Measurements from ENCODE around the gene DPP8.
"Not testable (repeated sequence)": the region's sequence is repeated elsewhere in the genome, so short reads cannot be mapped to it uniquely, and the experiment has no call there.

Gene DPP8

GRCh38 chr15:65400760-65401610 lies 116.5 kb downstream of the DPP8 start:
- no peak for TF ChIP-seq Cebpa-rat (IDR thresholded peaks at IDR 0.05)
- Histone ChIP-seq H3K9ac (peak overlapping the region in 4 of 11 experiments; percentile 21 to 42 (median 33); a peak in 2 of 22 replicates), H3K27me3 (peaks cover 6 to 14% (median 13%) of the 10 kb centered on the region in 11 experiments; a peak in 18 of 22 replicates), H3K4me1 (peaks cover 8 to 22% (median 15%) of the 10 kb centered on the region in 10 experiments; a peak in 19 of 20 replicates), H4K20me1 (no peaks in the 10 kb centered on the region), H3K36me3 (no peaks in the 10 kb centered on the region), H3K4me2 (peak overlapping the region in 9 of 11 experiments; percentile 4 to 65 (median 38); a peak in 13 of 22 replicates), H3K9me3 (replicated peaks in 1 of 11) (no peaks in the 10 kb centered on the region), H3K27ac (peak overlapping the region in 4 of 11 experiments; percentile 11 to 45 (median 42); a peak in 4 of 22 replicates), H3K4me3 (no peak overlapping the region)

DNA sequence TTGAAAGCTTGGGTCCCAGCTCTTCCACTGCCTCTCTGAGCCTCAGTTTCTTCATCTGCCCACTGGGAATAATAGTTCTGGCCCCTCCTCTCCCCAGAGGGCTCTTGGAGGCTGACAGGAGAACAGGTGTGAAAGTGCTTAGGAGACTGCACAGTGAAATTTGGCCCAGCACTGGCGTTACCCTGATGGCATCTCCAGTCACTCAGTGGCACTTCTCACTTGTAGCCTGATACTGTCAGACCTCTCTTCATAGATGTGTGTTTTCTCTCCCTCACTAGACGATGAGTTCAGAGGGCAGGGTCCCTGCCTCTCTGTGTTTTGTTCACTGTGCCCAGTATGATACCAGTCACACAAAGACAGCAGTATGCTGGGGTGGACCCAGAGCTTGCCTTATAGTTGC lies 117.5 kb downstream of the DPP8 start:
- H3K27me3 ChIP-seq: peaks cover 14 to 24% (median 22%) of the 10 kb centered on the region in 11 experiments; a peak in 21 of 22 replicates
- H3K9me3 ChIP-seq (replicated peaks in 1 of 11): no peaks in the 10 kb centered on the region
- H4K20me1 ChIP-seq: no peaks in the 10 kb centered on the region
- H3K4me2 ChIP-seq: no peak overlapping the region
- no peak for TF ChIP-seq Cebpa-rat (IDR thresholded peaks at IDR 0.05)
- H3K27ac ChIP-seq: no peak overlapping the region
- peaks cover 5 to 13% (median 8%) of the 10 kb centered on the region in 10 experiments; a peak in 18 of 20 replicates for H3K4me1 ChIP-seq
- no peak overlapping the region for H3K4me3 ChIP-seq
- no peaks in the 10 kb centered on the region for H3K36me3 ChIP-seq
- H3K9ac ChIP-seq: peak overlapping the region in 1 of 11 experiments; percentile 16; a peak in 1 of 22 replicates

DNA sequence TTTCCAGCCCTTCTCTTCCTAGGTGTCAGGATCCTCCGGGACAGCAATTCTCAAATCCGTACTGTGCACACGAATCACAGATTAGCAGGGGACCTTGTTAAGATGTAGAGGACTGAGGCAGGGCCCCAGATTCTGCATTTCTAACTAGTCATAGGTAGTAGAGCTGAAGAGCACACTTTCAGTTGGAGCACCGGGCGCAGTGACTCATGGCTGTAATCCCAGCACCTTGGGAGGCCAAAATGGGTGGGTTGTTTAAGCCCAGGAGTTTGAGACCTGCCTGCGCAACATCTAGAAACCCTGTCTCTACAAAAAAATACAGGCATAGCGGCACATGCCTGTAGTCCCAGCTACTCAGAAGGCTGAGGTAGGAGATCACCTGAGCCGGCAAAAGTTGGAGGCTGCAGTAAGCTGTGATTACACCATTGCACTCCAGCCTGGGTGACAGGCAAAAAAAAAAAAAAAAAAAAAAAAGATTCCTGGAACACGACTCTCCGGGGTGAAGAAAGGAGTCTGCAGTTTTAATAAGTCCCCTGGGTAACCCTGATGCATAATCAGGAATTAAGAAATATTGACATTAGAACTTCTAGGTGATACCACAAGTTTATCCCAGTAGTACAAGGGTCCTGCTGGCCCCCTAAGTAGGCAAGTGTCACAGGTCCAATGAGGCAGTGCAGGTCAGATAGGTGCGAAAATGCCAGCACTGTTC lies 118.3 kb downstream of the DPP8 start:
- H3K36me3 ChIP-seq: no peaks in the 10 kb centered on the region
- H3K4me3 ChIP-seq: no peak overlapping the region
- H3K9ac ChIP-seq: no peak overlapping the region
- no peaks in the 10 kb centered on the region for H3K9me3 ChIP-seq (replicated peaks in 1 of 11)
- peaks cover 14 to 31% (median 24%) of the 10 kb centered on the region in 11 experiments; a peak in 21 of 22 replicates for H3K27me3 ChIP-seq
- H3K4me2 ChIP-seq: no peak overlapping the region
- TF ChIP-seq Cebpa-rat (IDR thresholded peaks at IDR 0.05): no peak
- no peaks in the 10 kb centered on the region for H4K20me1 ChIP-seq
- no peak overlapping the region for H3K27ac ChIP-seq
- H3K4me1 ChIP-seq: peaks cover 5 to 11% (median 7%) of the 10 kb centered on the region in 10 experiments; a peak in 18 of 20 replicates

DNA sequence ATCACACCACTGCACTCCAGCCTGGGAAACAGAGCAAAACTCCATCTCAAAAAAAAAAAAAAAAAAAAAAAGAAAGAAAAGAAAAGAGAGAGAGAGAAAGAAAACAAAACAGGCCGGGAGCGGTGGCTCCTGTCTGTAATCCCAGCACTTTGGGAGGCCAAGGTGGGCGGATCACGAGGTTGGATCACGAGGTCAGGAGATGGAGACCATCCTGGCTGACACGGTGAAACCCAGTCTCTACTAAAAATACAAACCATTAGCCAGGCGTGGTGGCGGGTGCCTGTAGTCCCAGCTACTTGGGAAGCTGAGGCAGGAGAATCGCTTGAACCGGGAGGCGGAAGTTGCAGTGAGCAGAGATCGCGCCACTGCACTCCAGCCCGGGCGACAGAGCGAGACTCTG lies 119.0 kb downstream of the DPP8 start:
- not testable (repeated sequence) for H3K36me3 ChIP-seq; H4K20me1 ChIP-seq; H3K9ac ChIP-seq; H3K4me2 ChIP-seq; H3K4me3 ChIP-seq; H3K9me3 ChIP-seq (replicated peaks in 1 of 11); H3K27ac ChIP-seq
- Histone ChIP-seq H3K27me3 (peaks cover 14 to 31% (median 24%) of the 10 kb centered on the region in 11 experiments; a peak in 21 of 22 replicates), H3K4me1 (peaks cover 5 to 11% (median 7%) of the 10 kb centered on the region in 10 experiments; a peak in 18 of 20 replicates)

GRCh38 chr15:65396965-65397317 lies 120.5 kb downstream of the DPP8 start:
- H3K4me1 ChIP-seq: peaks cover 5 to 11% (median 7%) of the 10 kb centered on the region in 10 experiments; a peak in 18 of 20 replicates
- no peaks in the 10 kb centered on the region; a peak in 1 of 22 replicates for H4K20me1 ChIP-seq

DNA sequence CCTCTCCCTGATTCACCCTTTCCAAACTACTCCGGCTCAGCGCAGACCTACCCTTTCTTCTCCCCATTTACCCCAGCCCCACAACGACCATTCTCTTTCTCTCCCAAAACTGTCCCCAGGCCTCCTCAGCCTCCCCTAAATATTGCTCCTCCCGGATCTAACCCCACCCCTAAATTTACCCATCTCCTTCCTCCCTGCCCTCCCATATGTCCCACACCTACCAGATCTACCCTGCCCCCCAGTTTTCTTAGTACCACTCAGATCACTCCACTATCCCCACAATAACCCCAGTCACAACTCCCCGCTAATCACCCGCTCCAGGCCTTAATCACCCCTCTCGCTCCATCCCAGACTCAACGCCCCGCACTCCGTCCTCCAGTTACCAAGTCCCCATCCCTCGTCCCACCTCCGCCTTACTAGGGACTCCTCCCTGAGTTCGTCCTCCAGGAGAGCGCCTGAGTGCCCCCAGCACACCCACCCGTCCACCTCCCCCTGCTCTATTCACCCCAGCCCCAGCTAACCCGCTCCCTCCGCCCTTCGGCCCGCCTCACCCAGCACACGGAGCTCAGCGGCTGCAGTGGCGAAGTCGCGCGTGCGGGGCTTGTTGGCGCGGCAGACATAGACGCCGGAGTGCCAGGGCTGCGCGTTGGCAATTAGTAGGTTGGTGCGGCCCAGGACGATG lies 121.1 kb downstream of the DPP8 start:
- peaks cover 5 to 9% (median 6%) of the 10 kb centered on the region in 10 experiments; a peak in 18 of 20 replicates for H3K4me1 ChIP-seq
- no peaks in the 10 kb centered on the region; a peak in 1 of 22 replicates for H4K20me1 ChIP-seq
- no peak overlapping the region for H3K4me3 ChIP-seq
- H3K9me3 ChIP-seq (replicated peaks in 1 of 11): no peaks in the 10 kb centered on the region
- no peak overlapping the region for H3K4me2 ChIP-seq
- H3K36me3 ChIP-seq: no peaks in the 10 kb centered on the region
- H3K27ac ChIP-seq: no peak overlapping the region
- H3K27me3 ChIP-seq: peaks cover 14 to 31% (median 24%) of the 10 kb centered on the region in 11 experiments; a peak in 21 of 22 replicates
- no peak for TF ChIP-seq Cebpa-rat (IDR thresholded peaks at IDR 0.05)
- no peak overlapping the region for H3K9ac ChIP-seq

More at GRCh38 chr15:65396965-65397317, 120.5 kb downstream of the DPP8 start:
- TF ChIP-seq Cebpa-rat (IDR thresholded peaks at IDR 0.05): no peak
- H3K36me3 ChIP-seq: no peaks in the 10 kb centered on the region
- H3K27ac ChIP-seq: no peak overlapping the region
- H3K27me3 ChIP-seq: peaks cover 14 to 31% (median 24%) of the 10 kb centered on the region in 11 experiments; a peak in 21 of 22 replicates
- no peak overlapping the region for H3K4me2 ChIP-seq
- no peak overlapping the region for H3K4me3 ChIP-seq
- no peaks in the 10 kb centered on the region for H3K9me3 ChIP-seq (replicated peaks in 1 of 11)
- H3K9ac ChIP-seq: no peak overlapping the region

GRCh38 chr15:65395567-65396202 lies 121.8 kb downstream of the DPP8 start:
- no peak for TF ChIP-seq Cebpa-rat (IDR thresholded peaks at IDR 0.05)
- H3K9me3 ChIP-seq (replicated peaks in 1 of 11): no peaks in the 10 kb centered on the region
- no peak overlapping the region for H3K4me2 ChIP-seq
- no peak overlapping the region for H3K9ac ChIP-seq
- H4K20me1 ChIP-seq: no peaks in the 10 kb centered on the region; a peak in 1 of 22 replicates
- no peak overlapping the region for H3K27ac ChIP-seq
- H3K27me3 ChIP-seq: peaks cover 14 to 31% (median 24%) of the 10 kb centered on the region in 11 experiments; a peak in 21 of 22 replicates
- no peak overlapping the region for H3K4me3 ChIP-seq
- H3K4me1 ChIP-seq: peaks cover 0 to 1% (median 0%) of the 10 kb centered on the region in 10 experiments; a peak in 3 of 20 replicates
- H3K36me3 ChIP-seq: no peaks in the 10 kb centered on the region

GRCh38 chr15:65394936-65395335 lies 122.6 kb downstream of the DPP8 start:
- Histone ChIP-seq H3K27me3 (peaks cover 14 to 31% (median 24%) of the 10 kb centered on the region in 11 experiments; a peak in 21 of 22 replicates), H3K27ac (no peak overlapping the region), H3K4me1 (no peaks in the 10 kb centered on the region), H4K20me1 (no peaks in the 10 kb centered on the region; a peak in 2 of 22 replicates), H3K4me3 (no peak overlapping the region), H3K9ac (no peak overlapping the region), H3K36me3 (no peaks in the 10 kb centered on the region), H3K9me3 (replicated peaks in 1 of 11) (no peaks in the 10 kb centered on the region), H3K4me2 (no peak overlapping the region)
- TF ChIP-seq Cebpa-rat (IDR thresholded peaks at IDR 0.05): no peak

Data from BLaER1 treated with 17β-estradiol and CSF1 and Interleukin-3, amounts not matched to agents 10 nM and 100 nM (cell line).